ENCODE results near the gene CHDH.

DNA sequence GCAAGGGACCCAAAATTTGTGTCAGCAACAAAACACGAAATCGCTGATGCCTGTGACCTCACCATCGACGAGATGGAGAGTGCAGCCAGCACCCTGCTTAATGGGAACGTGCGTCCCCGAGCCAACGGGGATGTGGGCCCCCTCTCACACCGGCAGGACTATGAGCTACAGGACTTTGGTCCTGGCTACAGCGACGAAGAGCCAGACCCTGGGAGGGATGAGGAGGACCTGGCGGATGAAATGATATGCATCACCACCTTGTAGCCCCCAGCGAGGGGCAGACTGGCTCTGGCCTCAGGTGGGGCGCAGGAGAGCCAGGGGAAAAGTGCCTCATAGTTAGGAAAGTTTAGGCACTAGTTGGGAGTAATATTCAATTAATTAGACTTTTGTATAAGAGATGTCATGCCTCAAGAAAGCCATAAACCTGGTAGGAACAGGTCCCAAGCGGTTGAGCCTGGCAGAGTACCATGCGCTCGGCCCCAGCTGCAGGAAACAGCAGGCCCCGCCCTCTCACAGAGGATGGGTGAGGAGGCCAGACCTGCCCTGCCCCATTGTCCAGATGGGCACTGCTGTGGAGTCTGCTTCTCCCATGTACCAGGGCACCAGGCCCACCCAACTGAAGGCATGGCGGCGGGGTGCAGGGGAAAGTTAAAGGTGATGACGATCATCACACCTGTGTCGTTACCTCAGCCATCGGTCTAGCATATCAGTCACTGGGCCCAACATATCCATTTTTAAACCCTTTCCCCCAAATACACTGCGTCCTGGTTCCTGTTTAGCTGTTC, 34.9 kb downstream of the CHDH start:
- TF ChIP-seq, protein P1, sequence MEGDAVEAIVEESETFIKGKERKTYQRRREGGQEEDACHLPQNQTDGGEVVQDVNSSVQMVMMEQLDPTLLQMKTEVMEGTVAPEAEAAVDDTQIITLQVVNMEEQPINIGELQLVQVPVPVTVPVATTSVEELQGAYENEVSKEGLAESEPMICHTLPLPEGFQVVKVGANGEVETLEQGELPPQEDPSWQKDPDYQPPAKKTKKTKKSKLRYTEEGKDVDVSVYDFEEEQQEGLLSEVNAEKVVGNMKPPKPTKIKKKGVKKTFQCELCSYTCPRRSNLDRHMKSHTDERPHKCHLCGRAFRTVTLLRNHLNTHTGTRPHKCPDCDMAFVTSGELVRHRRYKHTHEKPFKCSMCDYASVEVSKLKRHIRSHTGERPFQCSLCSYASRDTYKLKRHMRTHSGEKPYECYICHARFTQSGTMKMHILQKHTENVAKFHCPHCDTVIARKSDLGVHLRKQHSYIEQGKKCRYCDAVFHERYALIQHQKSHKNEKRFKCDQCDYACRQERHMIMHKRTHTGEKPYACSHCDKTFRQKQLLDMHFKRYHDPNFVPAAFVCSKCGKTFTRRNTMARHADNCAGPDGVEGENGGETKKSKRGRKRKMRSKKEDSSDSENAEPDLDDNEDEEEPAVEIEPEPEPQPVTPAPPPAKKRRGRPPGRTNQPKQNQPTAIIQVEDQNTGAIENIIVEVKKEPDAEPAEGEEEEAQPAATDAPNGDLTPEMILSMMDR (IDR thresholded peaks at IDR 0.05; ENCODE audit: low read length), result no peak
- TF ChIP-seq EZH2 (IDR thresholded peaks at IDR 0.05; ENCODE audit: borderline replicate concordance, low read length), result no peak
